Fibroblast of lung (primary cell): ENCODE data around the gene RARRES1.

ENCODE experiments used
- CTCF ChIP-seq, 2 donors: IDR thresholded peaks in 1 of 2; conservative IDR thresholded peaks in 1 of 2; 1 replicate in 1 of 2; 2 replicates in 1 of 2; pipeline ENCODE4 v1.5.1; 2011 to 2012; ENCODE audit warnings: low read length in 2 of 2, control low read depth in 1 of 2, inconsistent platforms in 1 of 2, low read depth in 1 of 2, mild to moderate bottlenecking in 1 of 2
- EZH2 ChIP-seq: IDR thresholded peaks from 2 replicates; pipeline ENCODE4 v1.5.1; 2012; ENCODE audit warnings: low read length, control low read depth, mild to moderate bottlenecking; ENCODE audit errors: missing control alignments

GRCh38 chr3:158745551-158745950, 13.3 kb upstream of the RARRES1 start:
- TF ChIP-seq CTCF (conservative IDR thresholded peaks at IDR 0.05 in 1 of 2, IDR thresholded peaks at IDR 0.05 in 1 of 2; ENCODE audit: low read depth in 1 of 2, low read length in 2 of 2) (no peak), EZH2 (no peak)
